Measurements from ENCODE around the gene CLEC16A. TPM values are rescaled to one million over a fixed set of nuclear protein-coding genes. Genes with fewer than 3 reads are reported as not detected.

The CLEC16A gene
- total and polyA plus RNA-seq, 9 of the 15 experiments (the other 6 are each of a cell fraction or from before 2014, with no cell fraction given), result 1.00 to 22.3 (median 10.0) TPM

DNA sequence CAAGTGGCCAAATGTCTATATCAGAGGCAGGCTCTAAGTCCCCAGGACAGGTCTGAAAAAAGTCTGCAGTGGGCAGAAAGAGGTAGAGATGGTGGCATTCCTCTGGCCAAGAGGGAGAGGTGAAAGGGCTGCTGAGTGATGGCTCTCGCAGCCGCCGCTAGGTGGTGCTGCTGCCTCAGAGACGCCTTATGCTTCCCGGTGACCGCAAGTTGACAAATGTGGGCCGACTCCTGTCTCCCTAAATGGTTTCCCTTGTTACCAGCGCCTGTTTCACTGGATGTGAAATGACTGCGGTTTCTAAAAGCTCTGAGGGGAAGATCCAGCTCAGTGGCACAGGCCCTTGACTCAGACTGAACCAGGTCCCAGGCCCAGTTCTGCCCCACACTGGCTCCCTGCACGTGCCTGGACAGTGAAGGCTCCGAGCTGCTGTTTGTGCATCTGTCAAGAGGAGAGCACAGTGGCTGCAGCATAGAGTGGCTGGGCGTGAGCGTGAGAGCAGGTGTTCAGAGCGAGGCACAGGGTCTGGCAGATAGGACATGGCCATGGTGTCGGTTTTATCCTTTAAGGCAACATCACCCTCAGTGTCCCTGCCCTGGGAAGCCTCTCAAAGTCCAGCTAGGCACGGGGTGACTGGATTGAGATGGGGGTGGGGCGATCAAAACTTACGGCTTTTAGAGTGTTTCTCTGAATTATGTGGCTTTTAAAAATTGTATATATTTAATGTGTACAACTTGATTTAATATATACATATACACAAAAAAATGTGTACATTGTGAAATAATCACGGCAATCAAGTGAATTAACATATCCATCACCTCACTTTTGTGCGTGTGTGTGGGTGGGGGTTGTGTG lies 19.9 kb downstream of the CLEC16A start (continued):
- TF ChIP-seq, protein P1, sequence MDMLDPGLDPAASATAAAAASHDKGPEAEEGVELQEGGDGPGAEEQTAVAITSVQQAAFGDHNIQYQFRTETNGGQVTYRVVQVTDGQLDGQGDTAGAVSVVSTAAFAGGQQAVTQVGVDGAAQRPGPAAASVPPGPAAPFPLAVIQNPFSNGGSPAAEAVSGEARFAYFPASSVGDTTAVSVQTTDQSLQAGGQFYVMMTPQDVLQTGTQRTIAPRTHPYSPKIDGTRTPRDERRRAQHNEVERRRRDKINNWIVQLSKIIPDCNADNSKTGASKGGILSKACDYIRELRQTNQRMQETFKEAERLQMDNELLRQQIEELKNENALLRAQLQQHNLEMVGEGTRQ (CRISPR knock-in tag; IDR thresholded peaks at IDR 0.05), result no peak
- TF ChIP-seq ARNT (IDR thresholded peaks at IDR 0.05), result no peak
- TF ChIP-seq HNRNPL (IDR thresholded peaks at IDR 0.05; ENCODE audit: low read depth, low read length), result no peak
- TF ChIP-seq FOS (IDR thresholded peaks at IDR 0.05; ENCODE audit: extremely low read depth, insufficient read length), result no peak
- peak; percentile 60 for TF ChIP-seq BHLHE40 (IDR thresholded peaks at IDR 0.05; ENCODE audit: low read length)
- TF ChIP-seq, protein P2, sequence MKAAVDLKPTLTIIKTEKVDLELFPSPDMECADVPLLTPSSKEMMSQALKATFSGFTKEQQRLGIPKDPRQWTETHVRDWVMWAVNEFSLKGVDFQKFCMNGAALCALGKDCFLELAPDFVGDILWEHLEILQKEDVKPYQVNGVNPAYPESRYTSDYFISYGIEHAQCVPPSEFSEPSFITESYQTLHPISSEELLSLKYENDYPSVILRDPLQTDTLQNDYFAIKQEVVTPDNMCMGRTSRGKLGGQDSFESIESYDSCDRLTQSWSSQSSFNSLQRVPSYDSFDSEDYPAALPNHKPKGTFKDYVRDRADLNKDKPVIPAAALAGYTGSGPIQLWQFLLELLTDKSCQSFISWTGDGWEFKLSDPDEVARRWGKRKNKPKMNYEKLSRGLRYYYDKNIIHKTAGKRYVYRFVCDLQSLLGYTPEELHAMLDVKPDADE (conservative IDR thresholded peaks at IDR 0.05; ENCODE audit: control insufficient read depth, low read depth, low read length), result no peak
- TF ChIP-seq NCOR1 (IDR thresholded peaks at IDR 0.05), result no peak
- TF ChIP-seq, protein P3, sequence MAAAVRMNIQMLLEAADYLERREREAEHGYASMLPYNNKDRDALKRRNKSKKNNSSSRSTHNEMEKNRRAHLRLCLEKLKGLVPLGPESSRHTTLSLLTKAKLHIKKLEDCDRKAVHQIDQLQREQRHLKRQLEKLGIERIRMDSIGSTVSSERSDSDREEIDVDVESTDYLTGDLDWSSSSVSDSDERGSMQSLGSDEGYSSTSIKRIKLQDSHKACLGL (CRISPR knock-in tag; IDR thresholded peaks at IDR 0.05; ENCODE audit: borderline replicate concordance, poor library complexity, severe bottlenecking), result no peak
- TF ChIP-seq ZNF79 (CRISPR knock-in tag; IDR thresholded peaks at IDR 0.05; ENCODE audit: low read depth), result no peak
- no peak for TF ChIP-seq ZNF75A (CRISPR knock-in tag; IDR thresholded peaks at IDR 0.05)
- TF ChIP-seq, protein P4, sequence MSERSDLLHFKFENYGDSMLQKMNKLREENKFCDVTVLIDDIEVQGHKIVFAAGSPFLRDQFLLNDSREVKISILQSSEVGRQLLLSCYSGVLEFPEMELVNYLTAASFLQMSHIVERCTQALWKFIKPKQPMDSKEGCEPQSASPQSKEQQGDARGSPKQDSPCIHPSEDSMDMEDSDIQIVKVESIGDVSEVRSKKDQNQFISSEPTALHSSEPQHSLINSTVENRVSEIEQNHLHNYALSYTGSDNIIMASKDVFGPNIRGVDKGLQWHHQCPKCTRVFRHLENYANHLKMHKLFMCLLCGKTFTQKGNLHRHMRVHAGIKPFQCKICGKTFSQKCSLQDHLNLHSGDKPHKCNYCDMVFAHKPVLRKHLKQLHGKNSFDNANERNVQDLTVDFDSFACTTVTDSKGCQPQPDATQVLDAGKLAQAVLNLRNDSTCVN (CRISPR knock-in tag; IDR thresholded peaks at IDR 0.05), result no peak
- no peak for TF ChIP-seq PHB2 (IDR thresholded peaks at IDR 0.05; ENCODE audit: low read depth)
- no peak for TF ChIP-seq SRF (CRISPR knock-in tag; IDR thresholded peaks at IDR 0.05)
- TF ChIP-seq PPARD (CRISPR knock-in tag; IDR thresholded peaks at IDR 0.05), result no peak
- TF ChIP-seq, protein P5, sequence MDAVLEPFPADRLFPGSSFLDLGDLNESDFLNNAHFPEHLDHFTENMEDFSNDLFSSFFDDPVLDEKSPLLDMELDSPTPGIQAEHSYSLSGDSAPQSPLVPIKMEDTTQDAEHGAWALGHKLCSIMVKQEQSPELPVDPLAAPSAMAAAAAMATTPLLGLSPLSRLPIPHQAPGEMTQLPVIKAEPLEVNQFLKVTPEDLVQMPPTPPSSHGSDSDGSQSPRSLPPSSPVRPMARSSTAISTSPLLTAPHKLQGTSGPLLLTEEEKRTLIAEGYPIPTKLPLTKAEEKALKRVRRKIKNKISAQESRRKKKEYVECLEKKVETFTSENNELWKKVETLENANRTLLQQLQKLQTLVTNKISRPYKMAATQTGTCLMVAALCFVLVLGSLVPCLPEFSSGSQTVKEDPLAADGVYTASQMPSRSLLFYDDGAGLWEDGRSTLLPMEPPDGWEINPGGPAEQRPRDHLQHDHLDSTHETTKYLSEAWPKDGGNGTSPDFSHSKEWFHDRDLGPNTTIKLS (IDR thresholded peaks at IDR 0.05; ENCODE audit: borderline replicate concordance, low read depth), result no peak
- TF ChIP-seq KAT8 (IDR thresholded peaks at IDR 0.05; ENCODE audit: low read depth), result no peak
- no peak for TF ChIP-seq ZNF133 (CRISPR knock-in tag; IDR thresholded peaks at IDR 0.05)
- TF ChIP-seq, protein P6, sequence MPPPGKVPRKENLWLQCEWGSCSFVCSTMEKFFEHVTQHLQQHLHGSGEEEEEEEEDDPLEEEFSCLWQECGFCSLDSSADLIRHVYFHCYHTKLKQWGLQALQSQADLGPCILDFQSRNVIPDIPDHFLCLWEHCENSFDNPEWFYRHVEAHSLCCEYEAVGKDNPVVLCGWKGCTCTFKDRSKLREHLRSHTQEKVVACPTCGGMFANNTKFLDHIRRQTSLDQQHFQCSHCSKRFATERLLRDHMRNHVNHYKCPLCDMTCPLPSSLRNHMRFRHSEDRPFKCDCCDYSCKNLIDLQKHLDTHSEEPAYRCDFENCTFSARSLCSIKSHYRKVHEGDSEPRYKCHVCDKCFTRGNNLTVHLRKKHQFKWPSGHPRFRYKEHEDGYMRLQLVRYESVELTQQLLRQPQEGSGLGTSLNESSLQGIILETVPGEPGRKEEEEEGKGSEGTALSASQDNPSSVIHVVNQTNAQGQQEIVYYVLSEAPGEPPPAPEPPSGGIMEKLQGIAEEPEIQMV (tag; conservative IDR thresholded peaks at IDR 0.05; ENCODE audit: low read depth), result no peak
- TF ChIP-seq KLF13 (tag; IDR thresholded peaks at IDR 0.05; ENCODE audit: borderline replicate concordance, low read depth), result no peak
- no peak for TF ChIP-seq RBM25 (IDR thresholded peaks at IDR 0.05; ENCODE audit: low read depth, low read length, severe bottlenecking)
- TF ChIP-seq CBFA2T3 (IDR thresholded peaks at IDR 0.05), result no peak
- no peak for TF ChIP-seq TBL1XR1 (IDR thresholded peaks at IDR 0.05; ENCODE audit: low read length in 2 of 2)

Data from K562 (cell line).